Lung microvascular endothelial cell (primary cell): ENCODE data around the gene PTPN20. TPM values are rescaled to one million over a fixed set of nuclear protein-coding genes. Genes with fewer than 3 reads are reported as not detected.
A peak's percentile ranks its signal among the peaks of the same experiment; 100 is the strongest.
"Not testable (repeated sequence)": the region's sequence is repeated elsewhere in the genome, so short reads cannot be mapped to it uniquely, and the experiment has no call there.

ENCODE experiments used
- DNase-seq, 2 donors: peaks; one replicate each; pipeline versions ENCODE4 v3.0.0 to v3.0.0-alpha.2; 2010; ENCODE audit warnings: low read depth in 2 of 2
- total RNA-seq: library from RNA; depleted of rRNA; stranded (reverse); fragments of >200 nt; gene quantifications from 2 replicates; pipeline ENCODE4 v1.2.1, GENCODE V29; 2014

The PTPN20 gene
- total RNA-seq, 1 donor from 2014 or later, result 1.4 TPM

DNA sequence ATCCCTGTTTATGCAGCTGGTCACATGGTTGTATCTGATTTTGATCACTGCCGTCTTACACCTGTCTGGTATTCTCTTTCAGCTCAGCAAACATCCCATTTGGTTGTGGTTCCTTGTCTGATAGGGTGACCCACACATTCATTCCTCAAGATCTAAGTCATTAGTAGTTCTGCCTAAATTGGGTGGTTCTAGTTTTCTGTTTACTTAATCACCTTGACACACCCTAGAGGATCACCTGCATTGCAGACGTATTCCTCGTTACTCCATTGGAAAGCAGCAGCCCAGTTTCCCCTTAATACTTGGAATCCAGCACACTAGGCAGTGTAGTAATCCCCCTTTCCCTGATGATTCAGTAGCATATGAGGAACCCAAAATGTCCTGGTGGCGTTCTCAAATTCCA, 41.3 kb downstream of the PTPN20 start:
- DNase-seq, result not testable (repeated sequence)

DNA sequence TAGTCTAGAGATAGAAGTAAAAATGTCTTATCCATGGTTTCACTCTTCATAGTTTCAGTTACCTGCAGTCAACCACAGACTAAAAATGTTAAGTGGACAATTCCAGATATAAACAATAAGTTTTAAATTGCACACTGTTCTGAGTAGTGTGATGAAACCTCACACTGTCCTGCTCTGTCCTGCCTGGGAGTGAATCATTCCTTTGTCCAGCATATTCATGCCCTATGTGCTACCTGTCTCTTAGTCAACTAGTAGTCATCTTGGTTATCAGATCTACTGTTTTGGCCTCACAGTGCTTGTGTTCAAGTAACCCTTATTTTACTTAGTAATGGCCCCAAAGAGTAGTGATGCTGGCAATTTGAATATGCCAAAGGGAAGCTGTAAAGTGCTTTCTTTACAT, 49.5 kb downstream of the PTPN20 start:
- not testable (repeated sequence) for DNase-seq

DNA sequence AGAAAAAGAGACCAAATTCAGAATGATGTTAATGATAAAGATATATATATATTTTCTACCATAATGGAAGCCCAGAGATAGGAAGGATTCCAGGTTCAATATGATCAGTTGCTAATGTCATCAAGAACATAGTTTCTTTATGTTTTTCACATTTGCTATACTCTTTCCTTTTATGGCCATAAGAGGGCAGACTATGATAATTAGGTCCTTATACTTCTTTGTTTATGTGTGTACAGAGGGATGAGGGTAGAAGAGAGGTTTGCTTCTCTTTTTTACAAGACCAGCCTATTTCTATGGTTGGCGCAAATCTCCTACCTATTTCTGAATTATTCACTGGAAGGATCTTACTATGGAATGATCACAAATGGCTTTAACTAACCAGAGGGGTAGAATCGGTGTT, 52.1 kb downstream of the PTPN20 start:
- not testable (repeated sequence) for DNase-seq

DNA sequence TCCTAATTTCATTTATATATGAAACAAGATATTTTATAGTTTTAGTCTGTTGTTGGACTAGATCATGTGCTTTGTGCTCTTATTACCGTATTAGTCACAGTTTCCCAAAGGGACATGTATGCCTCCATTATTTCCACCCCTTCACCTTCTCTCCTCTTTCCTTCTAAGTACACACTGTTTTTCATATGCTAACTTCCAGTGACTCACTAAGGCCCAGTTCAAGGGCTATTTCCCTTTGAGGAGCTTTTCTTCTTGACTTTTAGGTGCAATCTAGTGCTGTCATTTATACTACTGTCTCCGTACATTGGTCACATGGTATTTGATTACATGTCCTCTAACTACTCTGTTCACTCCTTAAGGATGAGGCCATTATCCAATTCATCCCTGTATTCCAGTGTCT, 55.8 kb downstream of the PTPN20 start:
- DNase-seq, result not testable (repeated sequence)

DNA sequence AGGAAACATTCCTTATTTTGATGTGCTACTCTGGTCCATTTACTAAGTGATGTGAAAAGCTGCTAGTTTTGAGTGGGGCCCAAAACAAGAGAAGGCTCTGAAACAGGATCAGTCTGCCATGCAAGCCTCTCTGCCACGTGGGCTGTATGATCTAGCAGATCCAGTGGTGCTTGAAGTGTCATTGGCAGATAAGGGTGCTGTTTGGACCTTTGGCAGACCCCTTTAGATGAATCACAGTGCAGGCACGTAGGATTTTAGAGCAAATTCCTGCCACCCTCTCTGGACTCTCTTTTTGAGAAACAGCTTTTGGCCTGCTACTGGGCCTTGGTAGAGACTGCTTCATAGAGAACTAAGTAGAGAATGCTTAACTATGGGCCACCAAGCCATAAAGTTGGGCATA, 69.0 kb downstream of the PTPN20 start:
- DNase-seq, result not testable (repeated sequence)

DNA sequence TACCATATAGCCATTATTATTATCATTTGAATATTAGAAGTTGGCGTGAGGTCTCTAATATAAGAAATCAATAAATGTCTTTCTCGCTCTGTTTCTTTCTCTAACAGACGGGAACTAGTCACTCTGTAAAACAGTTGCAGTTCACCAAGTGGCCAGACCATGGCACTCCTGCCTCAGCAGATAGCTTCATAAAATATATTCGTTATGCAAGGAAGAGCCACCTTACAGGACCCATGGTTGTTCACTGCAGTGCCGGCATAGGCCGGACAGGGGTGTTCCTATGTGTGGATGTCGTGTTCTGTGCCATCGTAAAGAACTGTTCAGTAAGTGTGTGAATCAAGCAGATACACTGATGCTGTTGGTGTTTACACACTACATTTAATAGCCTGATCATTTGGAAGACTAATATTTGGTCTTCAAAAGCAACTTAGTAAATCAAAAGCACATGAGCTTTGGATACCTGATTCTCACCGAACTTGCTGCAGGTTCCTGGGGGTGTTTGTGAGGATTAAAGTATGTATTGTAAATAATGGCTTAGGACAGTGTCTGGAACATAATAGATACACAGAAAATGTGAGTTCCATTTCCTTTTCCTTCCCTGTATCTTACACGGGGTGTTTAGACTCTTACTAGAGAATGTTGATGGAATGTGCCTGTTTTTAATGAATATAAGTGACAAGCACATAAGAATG, 76.2 kb downstream of the PTPN20 start:
- not testable (repeated sequence) for DNase-seq

DNA sequence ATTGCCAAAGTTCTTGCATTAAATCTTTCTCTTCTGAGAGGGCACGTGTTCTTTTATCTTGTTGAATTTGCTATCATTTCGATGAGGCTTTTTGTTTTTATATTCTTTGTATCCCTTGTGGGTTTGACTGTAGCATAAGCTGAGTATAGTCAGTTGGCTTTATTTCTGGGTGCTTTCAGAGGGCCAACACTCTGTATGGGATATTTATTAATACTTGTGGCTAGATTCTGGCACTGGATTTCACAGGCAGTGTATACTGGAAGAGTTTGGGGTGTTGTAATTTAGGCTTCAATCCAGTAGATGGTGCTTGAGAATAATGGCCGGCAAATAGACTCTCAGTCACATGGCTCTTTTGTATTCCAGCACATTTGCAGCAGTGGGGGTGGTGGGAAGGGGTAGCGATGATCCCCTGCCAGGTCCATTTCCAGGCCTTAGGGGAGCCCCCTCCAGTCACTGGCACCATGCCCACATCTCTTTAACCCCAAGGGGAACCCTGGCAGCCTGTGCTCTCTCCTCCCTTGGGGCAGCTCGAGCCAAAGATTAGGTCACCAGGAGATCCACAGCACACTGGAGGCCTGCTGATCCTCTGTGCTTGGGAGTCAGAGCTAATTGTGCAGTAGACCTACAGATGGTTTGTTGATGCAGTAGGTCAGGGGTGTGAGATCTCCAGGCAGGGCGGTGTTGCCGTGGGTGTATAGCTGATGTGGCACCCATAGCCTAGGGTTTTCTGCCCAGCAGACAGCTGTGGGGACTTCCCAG, 81.8 kb downstream of the PTPN20 start:
- peak; percentile 44 for DNase-seq

DNA sequence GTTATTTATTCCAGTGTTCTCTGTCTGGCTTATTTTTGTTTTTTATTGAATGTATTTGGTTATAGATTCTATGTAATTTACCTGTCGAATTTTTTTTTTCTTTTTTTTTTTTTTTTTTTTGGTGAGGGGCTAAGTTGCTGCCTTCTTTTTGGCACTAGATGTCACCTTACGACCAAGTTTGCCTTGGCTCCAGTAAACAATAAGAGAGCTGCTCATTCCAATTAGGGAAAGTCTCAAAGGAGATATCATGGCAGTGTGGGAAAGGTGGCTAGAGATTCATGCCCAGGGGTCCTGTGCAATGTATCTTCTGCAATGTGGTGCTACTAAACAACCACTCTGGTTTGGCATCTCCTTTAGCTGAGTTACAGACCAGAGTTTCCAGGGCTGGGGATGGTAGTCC, 84.0 kb downstream of the PTPN20 start:
- DNase-seq, result no peak

DNA sequence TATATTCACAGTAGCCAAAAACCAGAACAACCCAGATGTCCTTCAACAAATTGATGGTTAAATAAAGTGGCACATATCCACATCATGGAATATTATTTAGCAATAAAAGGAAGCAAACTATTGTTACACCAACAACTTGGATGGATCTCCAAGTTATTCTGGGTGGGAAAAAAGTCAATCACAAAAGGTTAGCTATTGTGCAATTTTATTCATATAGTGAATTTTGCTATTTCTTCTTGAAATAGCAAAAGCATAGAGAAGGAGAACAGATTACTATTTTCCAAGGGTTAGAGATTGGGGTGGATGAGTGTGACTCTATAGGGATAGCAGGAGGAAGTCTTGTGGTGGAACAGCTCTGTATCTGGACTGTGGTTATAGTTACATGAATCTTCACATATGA, 87.0 kb downstream of the PTPN20 start:
- DNase-seq, result no peak

DNA sequence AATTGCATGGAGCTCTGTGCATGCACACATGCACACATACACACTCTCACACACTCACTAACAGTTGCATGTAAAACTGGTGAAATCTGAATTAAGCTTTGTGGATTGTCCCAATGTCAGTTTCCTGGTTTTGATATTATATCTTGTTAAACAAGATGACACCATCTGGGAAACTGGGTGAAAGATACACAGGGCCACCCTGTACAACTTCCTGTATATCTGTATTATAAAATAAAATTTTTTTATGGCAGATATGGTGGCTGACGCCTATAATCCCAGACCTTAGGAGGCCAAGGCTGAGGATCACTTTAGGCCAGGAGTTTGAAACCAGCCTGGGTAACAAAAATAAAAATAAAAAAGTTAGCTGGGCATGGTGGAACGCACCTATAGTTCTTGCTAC, 87.4 kb downstream of the PTPN20 start:
- DNase-seq, result no peak

DNA sequence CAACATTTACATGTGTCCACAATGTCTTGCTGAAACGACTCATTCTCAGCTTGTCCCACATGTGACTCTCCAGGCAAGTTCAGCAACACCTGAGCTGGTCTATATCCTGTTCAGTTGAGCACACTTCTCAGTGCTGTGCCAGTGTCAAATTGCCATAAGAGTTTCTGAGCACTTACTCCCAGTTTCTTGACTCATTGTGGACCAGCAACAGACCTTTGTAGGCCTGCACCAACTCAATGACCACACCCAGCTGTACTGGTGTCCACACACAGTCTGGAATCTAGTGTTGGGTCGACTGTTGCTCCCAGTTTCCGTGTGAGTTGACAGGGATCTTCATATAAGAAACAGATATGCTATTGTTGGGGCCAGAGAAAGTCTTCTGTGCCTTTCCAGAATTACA, 88.0 kb downstream of the PTPN20 start:
- no peak for DNase-seq

DNA sequence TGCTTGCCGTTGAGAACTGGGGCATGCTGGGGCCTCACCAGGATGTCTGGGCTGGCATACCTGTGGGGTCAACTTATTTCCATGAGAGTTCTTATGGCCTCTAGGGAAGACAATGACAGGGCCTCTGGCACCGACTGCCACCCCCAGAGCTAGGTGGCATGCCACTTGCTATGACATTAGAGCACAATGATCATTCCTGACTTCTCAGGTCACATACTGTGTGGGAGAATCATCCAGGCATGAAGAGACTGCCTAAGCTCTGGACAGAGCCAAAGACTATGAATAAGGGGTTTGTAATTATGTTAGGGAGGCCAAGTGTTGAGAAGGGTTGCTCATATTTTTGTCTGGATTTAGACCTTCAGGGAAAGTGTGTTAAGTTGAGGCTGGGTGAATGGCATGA, 97.5 kb downstream of the PTPN20 start:
- no peak for DNase-seq

DNA sequence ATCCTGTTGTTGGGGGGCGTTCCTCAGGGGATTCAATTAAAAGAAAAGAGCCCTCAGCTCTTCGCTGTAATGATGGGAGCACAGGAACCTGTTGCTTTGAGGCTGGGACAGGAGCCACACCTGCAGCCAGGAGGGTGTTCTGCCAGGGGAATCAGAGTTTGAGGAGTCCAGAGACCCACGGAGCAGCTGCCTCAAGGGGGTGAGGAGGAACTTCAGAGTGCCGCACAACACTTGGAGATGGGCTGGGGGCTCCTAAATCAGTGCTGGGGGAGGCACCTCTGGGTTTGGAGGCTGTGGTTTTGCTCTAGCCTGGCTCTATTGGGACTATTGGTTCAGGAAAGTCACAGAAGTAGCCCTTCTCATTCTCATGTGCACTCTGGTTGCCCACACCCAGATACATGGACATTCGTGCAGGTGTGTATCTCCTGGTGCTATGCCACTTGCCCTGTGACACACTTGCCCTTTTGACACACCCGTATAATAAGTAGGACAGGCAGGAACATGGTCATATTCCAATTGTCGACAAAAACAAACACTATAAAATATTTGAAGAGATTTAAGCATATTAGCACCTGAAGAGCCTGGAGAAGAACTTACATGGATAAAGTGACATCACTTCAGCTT, 98.1 kb downstream of the PTPN20 start:
- DNase-seq, result no peak

DNA sequence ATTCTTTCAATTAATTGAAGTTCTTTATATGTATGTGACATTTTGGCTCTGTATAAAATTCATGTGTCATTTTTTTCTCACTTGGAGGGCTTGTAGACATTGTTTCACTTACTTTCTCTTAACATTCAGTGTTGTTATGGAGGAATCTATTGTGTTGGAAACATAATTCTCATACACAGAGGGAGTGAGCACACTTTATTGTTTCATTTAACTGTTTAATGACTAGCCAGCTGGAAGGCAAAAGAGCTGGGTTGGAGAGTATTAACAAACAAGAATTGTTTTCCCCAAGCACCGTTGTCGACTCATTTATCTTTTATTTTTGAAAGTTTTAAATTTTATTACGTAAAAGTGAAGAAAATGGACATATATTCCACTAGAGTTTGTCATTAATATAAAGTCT, 98.8 kb downstream of the PTPN20 start:
- no peak for DNase-seq

DNA sequence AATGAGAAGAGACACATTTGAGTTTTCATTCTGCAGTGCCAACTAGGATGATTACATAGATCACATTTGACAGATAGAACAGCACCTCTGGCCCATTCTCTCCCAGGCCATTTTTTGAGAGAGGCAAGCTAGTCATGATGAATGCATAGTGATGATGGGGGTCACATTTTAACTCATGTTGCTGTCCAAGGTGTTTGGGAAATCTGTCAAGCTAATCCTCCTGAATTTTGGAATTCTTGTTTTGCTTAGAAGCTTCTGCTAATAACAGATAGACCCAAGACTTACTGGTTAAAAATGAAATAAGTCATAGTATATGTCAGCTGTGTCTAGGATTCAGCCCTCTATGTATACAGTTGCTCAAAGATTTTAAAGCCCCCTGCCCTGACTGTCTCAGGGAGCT, 101.0 kb downstream of the PTPN20 start:
- DNase-seq, result no peak

DNA sequence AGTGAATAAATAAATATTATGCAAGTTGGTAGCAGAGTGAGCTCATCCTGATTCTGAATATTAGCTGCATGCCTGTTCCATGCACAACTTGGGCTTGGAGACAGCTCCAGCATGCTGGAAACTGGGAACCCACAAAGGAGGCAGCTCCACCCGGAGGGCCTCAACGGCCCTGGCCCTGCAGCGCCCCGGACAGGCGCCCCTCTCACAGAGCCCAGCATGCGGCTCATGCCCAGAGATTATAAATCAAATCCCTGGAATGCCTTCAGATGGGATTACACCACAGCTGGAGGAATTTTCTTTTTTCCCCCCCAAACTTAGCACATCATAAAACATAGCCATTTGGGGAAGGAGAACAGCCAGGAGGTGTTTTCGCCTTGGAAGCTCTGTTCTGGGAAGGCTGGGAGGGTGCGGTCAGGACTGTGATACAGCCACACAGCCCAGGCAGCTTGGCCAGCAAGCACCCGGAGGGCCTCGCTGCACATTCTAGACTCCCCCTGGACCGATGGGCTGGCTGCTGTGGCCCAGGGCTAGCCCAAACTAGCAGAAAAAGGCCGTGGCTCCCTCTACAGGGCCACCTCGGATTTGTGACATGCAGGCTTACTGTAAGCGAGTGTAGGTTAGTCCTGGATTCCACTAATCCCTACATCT, 102.4 kb downstream of the PTPN20 start:
- DNase-seq, result no peak

DNA sequence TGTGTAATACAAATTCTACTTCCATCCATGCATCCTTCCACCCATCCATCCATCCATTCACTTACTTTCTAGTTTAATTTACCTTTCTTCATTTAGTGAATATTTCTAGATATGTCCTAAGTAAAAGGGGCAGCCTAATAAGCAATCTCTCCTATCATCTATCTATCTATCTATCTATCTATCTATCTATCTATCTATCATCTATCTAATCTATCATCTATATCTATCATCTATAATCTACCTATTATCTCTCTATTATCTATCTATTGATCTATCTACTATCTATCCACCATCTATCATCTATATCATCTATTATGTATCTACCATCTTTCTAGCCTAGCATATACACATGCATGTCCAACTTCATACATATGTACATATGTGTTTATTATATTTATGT, 104.2 kb downstream of the PTPN20 start:
- DNase-seq, result no peak

DNA sequence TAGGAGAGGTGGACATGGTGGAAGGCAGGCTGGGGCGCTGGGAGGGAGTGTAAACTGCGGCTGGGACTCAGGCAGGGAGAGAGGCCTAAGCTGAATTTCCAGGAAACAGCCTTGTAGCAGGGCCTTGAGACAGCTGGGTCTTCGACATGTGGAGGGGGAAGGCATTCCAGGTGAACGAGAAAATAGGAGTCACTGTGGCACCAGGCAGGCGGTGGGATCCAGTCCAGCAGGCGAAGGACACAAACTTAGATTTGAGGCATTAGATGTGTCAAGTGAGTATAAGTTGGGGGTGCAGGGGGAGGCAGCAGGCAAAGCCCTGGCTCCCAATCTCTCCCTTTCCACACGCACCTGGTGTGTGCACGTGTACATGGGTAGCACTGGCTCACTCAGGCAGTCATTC, 105.3 kb downstream of the PTPN20 start:
- DNase-seq, result no peak

DNA sequence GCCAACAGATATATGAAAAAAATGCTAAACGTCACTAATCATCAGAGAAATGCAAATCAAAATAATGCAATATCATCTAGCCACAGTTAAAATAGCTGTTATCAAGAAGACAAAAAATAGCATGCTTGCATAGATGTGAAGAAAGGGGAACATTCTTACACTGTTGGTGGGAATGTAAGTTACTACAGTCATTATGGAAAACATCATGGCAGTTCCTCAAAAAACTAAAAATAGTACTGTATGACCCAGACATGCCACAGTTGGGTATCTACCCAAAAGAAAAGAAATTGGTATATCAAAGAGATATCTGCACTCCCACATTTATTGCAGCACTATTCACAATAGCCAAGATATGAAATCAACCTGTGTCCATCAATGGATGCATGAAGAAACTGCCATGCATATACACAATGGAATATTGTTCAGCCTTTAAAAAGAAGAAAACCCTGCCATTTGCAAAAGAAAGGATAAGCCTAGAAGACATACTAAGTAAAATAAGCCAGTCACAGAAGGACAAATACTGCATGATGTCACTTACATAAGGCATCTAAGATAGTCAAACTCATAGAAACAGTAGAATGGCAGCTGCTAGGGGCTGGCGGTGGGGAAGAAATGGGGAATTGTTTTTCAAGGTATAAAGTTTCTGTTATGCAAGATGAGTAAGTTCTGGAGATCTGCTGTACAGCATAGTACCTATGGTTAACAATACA, 107.0 kb downstream of the PTPN20 start:
- no peak for DNase-seq

DNA sequence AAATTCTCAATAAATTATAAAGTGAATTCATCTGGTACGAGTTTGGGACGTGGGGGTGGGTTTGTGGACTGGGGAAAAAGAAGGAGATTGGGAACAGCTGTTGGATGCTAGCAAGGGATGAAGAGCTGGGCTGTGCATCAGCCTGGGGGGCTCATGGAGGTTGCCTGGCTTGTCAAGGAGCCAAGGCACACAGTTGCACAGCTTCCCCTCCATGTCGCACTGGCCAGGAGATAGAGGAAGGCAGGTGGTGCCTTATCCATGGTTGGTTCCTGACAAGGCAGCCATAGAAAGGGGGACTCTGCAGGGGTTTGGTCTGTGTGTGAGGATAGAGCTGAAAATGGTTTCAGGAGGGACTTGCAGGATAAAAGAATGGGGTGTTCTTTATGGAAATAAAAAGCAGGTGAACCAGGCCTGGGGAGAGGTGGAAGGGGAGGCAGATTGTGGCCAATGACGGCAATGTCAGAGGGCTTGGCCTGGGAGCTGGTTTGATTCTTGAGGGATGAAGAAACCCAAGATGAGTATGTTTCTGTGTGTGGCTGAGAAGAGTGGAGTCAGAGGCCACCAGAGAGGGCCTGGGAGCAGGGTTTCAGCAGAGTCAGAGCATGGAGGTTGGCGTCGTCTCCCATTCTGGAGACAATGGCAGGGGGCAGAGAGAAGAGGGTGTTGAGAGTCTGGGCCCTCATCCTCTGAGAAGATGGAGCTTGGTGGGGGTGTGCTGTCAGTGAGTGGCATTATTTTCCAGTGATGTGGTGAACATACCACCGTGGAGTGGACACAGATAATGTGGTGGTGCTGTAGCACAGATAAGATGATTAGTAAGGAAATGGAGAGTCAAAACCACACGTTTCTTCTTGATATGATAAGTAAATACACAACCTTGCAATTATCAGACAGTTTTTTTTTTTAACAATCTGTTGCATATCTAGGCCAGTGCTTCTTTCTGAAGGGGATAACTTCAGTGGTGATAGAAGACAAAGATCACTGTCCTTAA, 108.2 kb downstream of the PTPN20 start:
- DNase-seq, result no peak
